D721Med (cell line): ENCODE data around the gene KCNAB3.
"Not testable (repeated sequence)": the region's sequence is repeated elsewhere in the genome, so short reads cannot be mapped to it uniquely, and the experiment has no call there.

Source experiments
- DNase-seq: peaks from one replicate; pipeline ENCODE4 v3.0.0; 2011; ENCODE audit warnings: low spot score; ENCODE audit not compliant: insufficient read length
- FAIRE-seq: peaks from 2 replicates; lab custom pipeline; 2011; peaks lifted over from hg19 to GRCh38; lab: Jason Lieb, UNC
- CTCF ChIP-seq: IDR thresholded peaks from 2 replicates; pipeline ENCODE4 v1.5.1; 2012; ENCODE audit warnings: mild to moderate bottlenecking, control low read depth; ENCODE audit not compliant: insufficient read depth; ENCODE audit errors: missing control alignments

Gene KCNAB3

GRCh38 chr17:7969433-7969832, 39.8 kb upstream of the KCNAB3 start:
- no peak for TF ChIP-seq CTCF
- no peak for FAIRE-seq
- no peak for DNase-seq

- FAIRE-seq (no peak), DNase-seq (no peak)
- no peak for TF ChIP-seq CTCF
These were observed 38.1 kb upstream of the KCNAB3 start for GRCh38 chr17:7967751-7968150.

GRCh38 chr17:7961421-7961820, 31.8 kb upstream of the KCNAB3 start:
- FAIRE-seq = no peak
- no peak for TF ChIP-seq CTCF
- DNase-seq = no peak

DNA sequence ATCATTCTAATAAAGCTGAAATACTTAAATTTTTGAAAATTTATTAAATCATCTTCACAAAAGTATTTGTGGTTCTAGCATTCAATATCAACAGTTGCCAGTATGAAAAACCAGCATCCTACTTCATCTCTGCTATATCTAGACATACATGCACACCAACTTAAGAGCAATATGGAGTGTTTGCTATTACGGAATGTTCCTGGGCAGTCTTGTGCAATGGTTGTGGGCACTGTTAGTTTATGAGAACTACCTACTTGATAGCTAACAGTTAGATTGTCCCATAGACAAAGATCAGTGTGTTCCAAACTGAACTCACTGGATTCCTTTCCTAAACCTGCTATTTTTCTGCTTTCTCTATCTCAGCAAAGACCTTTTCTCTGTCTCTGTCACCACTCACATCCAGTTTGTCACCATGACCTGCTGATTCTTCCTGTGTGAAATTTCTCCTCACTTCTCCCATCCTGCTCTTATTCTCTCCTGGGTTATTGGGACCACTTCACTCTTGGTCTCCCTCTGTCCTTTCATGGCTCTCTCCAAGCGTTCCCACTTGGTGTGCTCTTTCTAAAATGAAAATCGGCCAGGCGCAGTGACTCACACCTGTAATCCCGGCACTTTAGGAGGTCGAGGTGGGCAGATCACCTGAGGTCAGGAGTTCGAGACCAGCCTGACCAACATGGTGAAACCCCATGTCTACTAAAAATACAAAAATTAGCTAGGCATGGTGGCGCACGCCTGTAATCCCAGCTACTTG, 30.0 kb upstream of the KCNAB3 start:
- no peak for FAIRE-seq
- no peak for TF ChIP-seq CTCF
- no peak for DNase-seq

- FAIRE-seq (no peak), DNase-seq (no peak)
- TF ChIP-seq CTCF = no peak
These were observed 26.7 kb upstream of the KCNAB3 start for GRCh38 chr17:7956228-7956965.

DNA sequence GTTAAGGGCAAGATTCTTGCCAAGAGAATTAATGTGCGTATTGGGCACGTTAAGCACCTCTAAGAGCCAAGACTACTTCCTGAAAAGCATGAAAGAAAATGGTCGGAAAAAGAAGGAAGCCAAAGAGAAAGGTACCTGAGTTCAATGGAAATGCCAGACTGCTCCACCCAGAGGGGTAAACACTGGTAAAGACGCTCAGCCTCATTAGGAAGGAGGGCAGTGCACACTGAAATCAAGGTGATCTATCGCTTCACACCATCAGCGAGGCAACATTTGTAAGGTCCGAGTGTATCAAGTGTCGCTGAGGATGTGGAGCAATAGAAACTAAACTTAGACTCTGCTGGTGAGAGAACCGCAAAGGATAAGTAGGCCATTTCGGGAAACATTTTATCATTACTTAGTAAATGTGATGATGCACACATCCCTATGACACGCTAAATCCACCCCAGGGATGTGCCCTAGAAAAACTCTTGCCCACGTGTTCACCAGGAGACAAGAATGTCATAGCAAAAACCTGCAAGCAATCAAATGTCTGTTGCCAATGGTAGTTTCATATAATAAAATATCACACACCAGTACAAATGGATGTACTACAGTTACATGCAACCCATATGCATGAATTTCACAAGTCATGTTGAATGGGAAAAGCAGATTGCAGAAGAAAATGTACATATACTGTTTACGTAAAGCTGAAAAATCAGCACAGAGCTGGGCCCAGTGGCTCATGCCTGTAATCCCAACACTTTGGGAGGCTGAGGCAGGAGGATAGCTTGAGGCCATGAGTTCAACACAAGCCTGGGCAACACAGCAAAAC, 26.0 kb upstream of the KCNAB3 start:
- TF ChIP-seq CTCF = no peak
- DNase-seq = no peak
- FAIRE-seq = no peak

- not testable (repeated sequence) for FAIRE-seq, DNase-seq
These were observed 23.6 kb upstream of the KCNAB3 start for GRCh38 chr17:7953266-7953665.
